ENCODE measurements around the gene SLC22A6. TPM values are rescaled to one million over a fixed set of nuclear protein-coding genes. Genes with fewer than 3 reads are reported as not detected.

The SLC22A6 gene
- total RNA-seq, 2 donors from 2014 or later, result not detected

- H3K9me3 ChIP-seq, result no peaks in the 10 kb centered on the region
- TF ChIP-seq, protein P1, sequence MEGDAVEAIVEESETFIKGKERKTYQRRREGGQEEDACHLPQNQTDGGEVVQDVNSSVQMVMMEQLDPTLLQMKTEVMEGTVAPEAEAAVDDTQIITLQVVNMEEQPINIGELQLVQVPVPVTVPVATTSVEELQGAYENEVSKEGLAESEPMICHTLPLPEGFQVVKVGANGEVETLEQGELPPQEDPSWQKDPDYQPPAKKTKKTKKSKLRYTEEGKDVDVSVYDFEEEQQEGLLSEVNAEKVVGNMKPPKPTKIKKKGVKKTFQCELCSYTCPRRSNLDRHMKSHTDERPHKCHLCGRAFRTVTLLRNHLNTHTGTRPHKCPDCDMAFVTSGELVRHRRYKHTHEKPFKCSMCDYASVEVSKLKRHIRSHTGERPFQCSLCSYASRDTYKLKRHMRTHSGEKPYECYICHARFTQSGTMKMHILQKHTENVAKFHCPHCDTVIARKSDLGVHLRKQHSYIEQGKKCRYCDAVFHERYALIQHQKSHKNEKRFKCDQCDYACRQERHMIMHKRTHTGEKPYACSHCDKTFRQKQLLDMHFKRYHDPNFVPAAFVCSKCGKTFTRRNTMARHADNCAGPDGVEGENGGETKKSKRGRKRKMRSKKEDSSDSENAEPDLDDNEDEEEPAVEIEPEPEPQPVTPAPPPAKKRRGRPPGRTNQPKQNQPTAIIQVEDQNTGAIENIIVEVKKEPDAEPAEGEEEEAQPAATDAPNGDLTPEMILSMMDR (IDR thresholded peaks at IDR 0.05), result peak; percentile 50
- intact Hi-C loops (cut with DNase I), result loop anchor here (2.0 kb wide), 1 partner anchor 68 kb away; no protein-coding TSS in a partner anchor
Measured at GRCh38 chr11:62974848-62975522, 9.8 kb downstream of the SLC22A6 start.

GRCh38 chr11:62965574-62965973 is 19.2 kb downstream of the SLC22A6 start:
- Histone ChIP-seq H3K4me1 (no peaks in the 10 kb centered on the region), H3K9me3 (no peaks in the 10 kb centered on the region), H3K4me3 (no peak overlapping the region), H3K36me3 (no peaks in the 10 kb centered on the region), H3K27me3 (no peaks in the 10 kb centered on the region), H3K27ac (no peak overlapping the region), H3K9ac (ENCODE audit: low read depth in 2 of 2, low read length in 2 of 2) (no peak overlapping the region)
- intact Hi-C loops (cut with DNase I), result no loop called here
- DNase-seq, result no peak
- TF ChIP-seq, protein P1 (IDR thresholded peaks at IDR 0.05), result no peak

More at GRCh38 chr11:62974848-62975522, 9.8 kb downstream of the SLC22A6 start:
- Histone ChIP-seq H3K27me3 (no peaks in the 10 kb centered on the region), H3K27ac (no peak overlapping the region), H3K4me1 (no peaks in the 10 kb centered on the region), H3K4me3 (no peak overlapping the region), H3K9ac (ENCODE audit: low read depth in 2 of 2, low read length in 2 of 2) (peak overlapping the region; percentile 12 to 21), H3K36me3 (no peaks in the 10 kb centered on the region)
- DNase-seq, result peak; percentile 88

- Histone ChIP-seq H3K27me3 (no peaks in the 10 kb centered on the region), H3K27ac (no peak overlapping the region), H3K36me3 (no peaks in the 10 kb centered on the region), H3K9me3 (no peaks in the 10 kb centered on the region), H3K4me3 (no peak overlapping the region), H3K9ac (ENCODE audit: low read depth in 2 of 2, low read length in 2 of 2) (no peak overlapping the region), H3K4me1 (no peaks in the 10 kb centered on the region)
- intact Hi-C loops (cut with DNase I), result no loop called here
- TF ChIP-seq, protein P1 (IDR thresholded peaks at IDR 0.05), result no peak
- no peak for DNase-seq
Measured at GRCh38 chr11:62962391-62962790, 22.4 kb downstream of the SLC22A6 start.

GRCh38 chr11:62961017-62961570 is 23.7 kb downstream of the SLC22A6 start:
- H3K36me3 ChIP-seq, result no peaks in the 10 kb centered on the region
- H3K4me1 ChIP-seq, result no peaks in the 10 kb centered on the region
- H3K9ac ChIP-seq (ENCODE audit: low read depth in 2 of 2, low read length in 2 of 2), result no peak overlapping the region
- H3K27me3 ChIP-seq, result no peaks in the 10 kb centered on the region
- intact Hi-C loops (cut with DNase I), result no loop called here
- no peak overlapping the region for H3K4me3 ChIP-seq
- no peaks in the 10 kb centered on the region for H3K9me3 ChIP-seq
- DNase-seq, result no peak
- TF ChIP-seq, protein P1 (IDR thresholded peaks at IDR 0.05), result no peak
- H3K27ac ChIP-seq, result no peak overlapping the region

GRCh38 chr11:62959422-62959980 is 25.3 kb downstream of the SLC22A6 start:
- H3K4me3 ChIP-seq, result no peak overlapping the region
- no peak overlapping the region for H3K27ac ChIP-seq
- no peaks in the 10 kb centered on the region for H3K36me3 ChIP-seq
- H3K9ac ChIP-seq (ENCODE audit: low read depth in 2 of 2, low read length in 2 of 2), result no peak overlapping the region
- no peaks in the 10 kb centered on the region for H3K9me3 ChIP-seq
- DNase-seq, result no peak
- H3K4me1 ChIP-seq, result no peaks in the 10 kb centered on the region
- intact Hi-C loops (cut with DNase I), result no loop called here
- TF ChIP-seq, protein P1 (IDR thresholded peaks at IDR 0.05), result no peak
- H3K27me3 ChIP-seq, result no peaks in the 10 kb centered on the region

Measured in colonic mucosa (tissue), 4 donors.